Measurements from ENCODE around the gene UNC80. TPM values are rescaled to one million over a fixed set of nuclear protein-coding genes. Genes with fewer than 3 reads are reported as not detected.

The UNC80 gene
- total and polyA plus RNA-seq, 2 donors (not counting 1 experiment from before 2014, with no cell fraction given): under 0.01 TPM; not detected in 1

DNA sequence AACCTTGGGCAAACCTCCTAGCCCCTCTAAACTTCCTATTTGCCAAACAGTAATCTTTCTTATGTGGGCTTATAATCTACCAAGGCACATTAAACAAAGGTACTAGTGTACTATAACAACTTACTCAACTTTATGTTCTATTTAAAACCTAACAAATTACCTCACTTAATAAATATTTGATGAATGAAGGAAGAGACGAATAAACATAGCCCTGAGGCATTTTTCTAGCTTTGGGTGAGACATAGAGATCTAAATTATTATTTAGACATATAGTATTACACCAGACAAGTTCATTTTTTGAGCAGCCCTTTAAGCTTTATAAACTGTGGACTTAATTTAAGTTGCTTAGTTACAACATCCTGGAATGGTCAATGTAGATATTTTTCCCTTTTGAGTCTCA is 104.6 kb downstream of the UNC80 start:
- Histone ChIP-seq H3K27me3 (ENCODE audit: control insufficient read depth, insufficient read depth, low read length) (no peaks in the 10 kb centered on the region), H2AFZ (ENCODE audit: low read length) (no peak overlapping the region), H4K20me1 (ENCODE audit: control insufficient read depth, extremely low read depth, insufficient read depth, low read length) (no peaks in the 10 kb centered on the region), H3K9me3 (ENCODE audit: control insufficient read depth, insufficient read depth, low read depth, low read length) (no peaks in the 10 kb centered on the region), H3K27ac (ENCODE audit: insufficient read depth, low read length) (no peak overlapping the region), H3K4me1 (ENCODE audit: control insufficient read depth, extremely low read depth, insufficient read depth, low read length) (no peaks in the 10 kb centered on the region), H3K9ac (ENCODE audit: insufficient read depth, low read length) (no peak overlapping the region), H3K79me2 (ENCODE audit: control insufficient read depth, insufficient read depth, low read length) (no peaks in the 10 kb centered on the region), H3K36me3 (ENCODE audit: control insufficient read depth, insufficient read depth, low read length) (no peaks in the 10 kb centered on the region), H3K4me3 (replicated peaks in 1 of 4; ENCODE audit: control extremely low read depth in 1 of 4, insufficient read depth in 1 of 4, low read depth in 3 of 4, low read length in 4 of 4) (no peak overlapping the region), H3K4me2 (ENCODE audit: extremely low read depth, insufficient read depth, low read length) (no peak overlapping the region)
- DNase-seq (ENCODE audit: low read depth in 2 of 2): peak in 1 of 2 donors; percentile 9
- TF ChIP-seq, protein P1, sequence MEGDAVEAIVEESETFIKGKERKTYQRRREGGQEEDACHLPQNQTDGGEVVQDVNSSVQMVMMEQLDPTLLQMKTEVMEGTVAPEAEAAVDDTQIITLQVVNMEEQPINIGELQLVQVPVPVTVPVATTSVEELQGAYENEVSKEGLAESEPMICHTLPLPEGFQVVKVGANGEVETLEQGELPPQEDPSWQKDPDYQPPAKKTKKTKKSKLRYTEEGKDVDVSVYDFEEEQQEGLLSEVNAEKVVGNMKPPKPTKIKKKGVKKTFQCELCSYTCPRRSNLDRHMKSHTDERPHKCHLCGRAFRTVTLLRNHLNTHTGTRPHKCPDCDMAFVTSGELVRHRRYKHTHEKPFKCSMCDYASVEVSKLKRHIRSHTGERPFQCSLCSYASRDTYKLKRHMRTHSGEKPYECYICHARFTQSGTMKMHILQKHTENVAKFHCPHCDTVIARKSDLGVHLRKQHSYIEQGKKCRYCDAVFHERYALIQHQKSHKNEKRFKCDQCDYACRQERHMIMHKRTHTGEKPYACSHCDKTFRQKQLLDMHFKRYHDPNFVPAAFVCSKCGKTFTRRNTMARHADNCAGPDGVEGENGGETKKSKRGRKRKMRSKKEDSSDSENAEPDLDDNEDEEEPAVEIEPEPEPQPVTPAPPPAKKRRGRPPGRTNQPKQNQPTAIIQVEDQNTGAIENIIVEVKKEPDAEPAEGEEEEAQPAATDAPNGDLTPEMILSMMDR (conservative IDR thresholded peaks at IDR 0.05 in 1 of 2, IDR thresholded peaks at IDR 0.05 in 1 of 2; ENCODE audit: low read depth in 1 of 2, low read length in 2 of 2): no peak
- TF ChIP-seq EZH2 (IDR thresholded peaks at IDR 0.05; ENCODE audit: low read length, missing control alignments): no peak

DNA sequence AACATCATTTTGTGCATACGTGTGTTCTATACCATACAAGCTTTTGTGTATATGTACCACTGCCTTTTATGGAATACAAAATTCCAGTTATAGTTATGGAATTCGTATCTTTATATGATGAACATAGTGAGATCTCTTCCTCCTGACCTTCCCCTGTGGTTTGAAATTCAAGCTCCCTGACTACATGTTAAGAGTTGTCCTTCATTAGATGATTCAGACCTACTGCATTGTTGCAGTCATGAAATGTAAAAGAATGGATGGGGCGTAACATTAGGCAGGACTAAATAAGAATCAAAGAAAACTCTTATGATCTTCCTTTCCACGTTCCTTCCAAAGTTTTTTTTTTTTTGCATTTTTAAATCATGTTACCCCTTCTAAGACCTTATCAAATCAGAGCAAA is 107.1 kb downstream of the UNC80 start:
- no peaks in the 10 kb centered on the region for H3K4me1 ChIP-seq (ENCODE audit: control insufficient read depth, extremely low read depth, insufficient read depth, low read length)
- no peak for DNase-seq (ENCODE audit: low read depth in 2 of 2)
- no peaks in the 10 kb centered on the region for H3K27me3 ChIP-seq (ENCODE audit: control insufficient read depth, insufficient read depth, low read length)
- no peak overlapping the region for H2AFZ ChIP-seq (ENCODE audit: low read length)
- TF ChIP-seq, protein P1 (conservative IDR thresholded peaks at IDR 0.05 in 1 of 2, IDR thresholded peaks at IDR 0.05 in 1 of 2; ENCODE audit: low read depth in 1 of 2, low read length in 2 of 2): no peak
- TF ChIP-seq EZH2 (IDR thresholded peaks at IDR 0.05; ENCODE audit: low read length, missing control alignments): no peak
- H3K9me3 ChIP-seq (ENCODE audit: control insufficient read depth, insufficient read depth, low read depth, low read length): no peaks in the 10 kb centered on the region
- H4K20me1 ChIP-seq (ENCODE audit: control insufficient read depth, extremely low read depth, insufficient read depth, low read length): no peaks in the 10 kb centered on the region
- no peaks in the 10 kb centered on the region for H3K79me2 ChIP-seq (ENCODE audit: control insufficient read depth, insufficient read depth, low read length)
- H3K9ac ChIP-seq (ENCODE audit: insufficient read depth, low read length): no peak overlapping the region
- H3K36me3 ChIP-seq (ENCODE audit: control insufficient read depth, insufficient read depth, low read length): no peaks in the 10 kb centered on the region
- no peak overlapping the region for H3K4me3 ChIP-seq (replicated peaks in 1 of 4; ENCODE audit: control extremely low read depth in 1 of 4, insufficient read depth in 1 of 4, low read depth in 3 of 4, low read length in 4 of 4)
- no peak overlapping the region for H3K27ac ChIP-seq (ENCODE audit: insufficient read depth, low read length)
- no peak overlapping the region for H3K4me2 ChIP-seq (ENCODE audit: extremely low read depth, insufficient read depth, low read length)

DNA sequence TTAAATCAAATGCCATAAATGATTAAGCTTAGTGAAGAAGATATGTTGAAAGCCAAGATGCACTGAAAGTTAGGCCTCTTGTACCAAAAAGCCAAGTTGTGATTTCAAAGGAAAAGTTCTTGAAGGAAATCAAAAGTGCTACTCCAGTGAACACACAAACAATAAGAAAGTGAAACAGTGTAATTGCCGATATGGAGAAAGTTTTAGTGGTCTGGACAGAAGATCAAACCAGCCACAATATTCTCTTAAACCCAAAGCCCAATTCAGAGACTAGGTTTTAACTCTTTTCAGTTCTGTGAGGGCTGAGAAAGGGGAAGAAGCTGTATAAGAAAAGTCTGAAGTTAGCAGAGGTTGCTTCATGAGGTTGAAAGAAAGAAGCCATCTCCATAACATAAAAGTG is 129.0 kb downstream of the UNC80 start:
- no peak overlapping the region for H3K4me2 ChIP-seq (ENCODE audit: extremely low read depth, insufficient read depth, low read length)
- no peaks in the 10 kb centered on the region for H3K4me1 ChIP-seq (ENCODE audit: control insufficient read depth, extremely low read depth, insufficient read depth, low read length)
- no peak overlapping the region for H3K9ac ChIP-seq (ENCODE audit: insufficient read depth, low read length)
- no peaks in the 10 kb centered on the region for H3K27me3 ChIP-seq (ENCODE audit: control insufficient read depth, insufficient read depth, low read length)
- no peaks in the 10 kb centered on the region for H3K9me3 ChIP-seq (ENCODE audit: control insufficient read depth, insufficient read depth, low read depth, low read length)
- H3K27ac ChIP-seq (ENCODE audit: insufficient read depth, low read length): no peak overlapping the region
- no peak for DNase-seq (ENCODE audit: low read depth in 2 of 2)
- H4K20me1 ChIP-seq (ENCODE audit: control insufficient read depth, extremely low read depth, insufficient read depth, low read length): no peaks in the 10 kb centered on the region
- no peaks in the 10 kb centered on the region for H3K36me3 ChIP-seq (ENCODE audit: control insufficient read depth, insufficient read depth, low read length)
- no peak for TF ChIP-seq EZH2 (IDR thresholded peaks at IDR 0.05; ENCODE audit: low read length, missing control alignments)
- TF ChIP-seq, protein P1 (conservative IDR thresholded peaks at IDR 0.05 in 1 of 2, IDR thresholded peaks at IDR 0.05 in 1 of 2; ENCODE audit: low read depth in 1 of 2, low read length in 2 of 2): no peak
- H3K79me2 ChIP-seq (ENCODE audit: control insufficient read depth, insufficient read depth, low read length): no peaks in the 10 kb centered on the region
- H2AFZ ChIP-seq (ENCODE audit: low read length): no peak overlapping the region
- no peak overlapping the region for H3K4me3 ChIP-seq (replicated peaks in 1 of 4; ENCODE audit: control extremely low read depth in 1 of 4, insufficient read depth in 1 of 4, low read depth in 3 of 4, low read length in 4 of 4)
